ENCODE data around the gene BRD7.

The BRD7 gene

GRCh38 chr16:50372611-50373344, 4.0 kb upstream of the BRD7 start:
- no peaks in the 10 kb centered on the region for H3K27me3 ChIP-seq (ENCODE audit: control insufficient read depth, insufficient read depth, low read length, poor library complexity, severe bottlenecking)

GRCh38 chr16:50371936-50372595, 3.3 kb upstream of the BRD7 start:
- Histone ChIP-seq H3K4me3 (ENCODE audit: insufficient read depth, low read depth, low read length) (no peak overlapping the region), H3K27ac (ENCODE audit: insufficient read depth, low read depth, low read length, poor library complexity, severe bottlenecking) (no peak overlapping the region), H3K27me3 (ENCODE audit: control insufficient read depth, insufficient read depth, low read length, poor library complexity, severe bottlenecking) (no peaks in the 10 kb centered on the region), H3K4me1 (ENCODE audit: control insufficient read depth, insufficient read depth, low read length) (peaks cover 13% of the 10 kb centered on the region), H3K36me3 (ENCODE audit: control insufficient read depth, insufficient read depth, low read length) (no peaks in the 10 kb centered on the region), H3K9me3 (ENCODE audit: control insufficient read depth, low read length) (no peaks in the 10 kb centered on the region)
- WGBS, 2 experiments, result 70 to 71% methylated on average over 6 to 7 of the region's 7 CpGs

More at GRCh38 chr16:50372611-50373344, 4.0 kb upstream of the BRD7 start:
- WGBS, 2 experiments, result 89 to 91% methylated on average over 10 of the region's 10 CpGs
- H3K27ac ChIP-seq (ENCODE audit: insufficient read depth, low read depth, low read length, poor library complexity, severe bottlenecking), result no peak overlapping the region
- H3K36me3 ChIP-seq (ENCODE audit: control insufficient read depth, insufficient read depth, low read length), result no peaks in the 10 kb centered on the region
- peaks cover 6% of the 10 kb centered on the region for H3K4me1 ChIP-seq (ENCODE audit: control insufficient read depth, insufficient read depth, low read length)
- H3K9me3 ChIP-seq (ENCODE audit: control insufficient read depth, low read length), result no peaks in the 10 kb centered on the region
- H3K4me3 ChIP-seq (ENCODE audit: insufficient read depth, low read depth, low read length), result no peak overlapping the region

GRCh38 chr16:50371036-50371716, 2.4 kb upstream of the BRD7 start:
- H3K36me3 ChIP-seq (ENCODE audit: control insufficient read depth, insufficient read depth, low read length), result no peaks in the 10 kb centered on the region
- H3K4me1 ChIP-seq (ENCODE audit: control insufficient read depth, insufficient read depth, low read length), result peaks cover 14% of the 10 kb centered on the region
- WGBS, 2 experiments, result 86 to 94% methylated on average over 4 of the region's 4 CpGs
- no peak overlapping the region for H3K27ac ChIP-seq (ENCODE audit: insufficient read depth, low read depth, low read length, poor library complexity, severe bottlenecking)
- no peak overlapping the region for H3K4me3 ChIP-seq (ENCODE audit: insufficient read depth, low read depth, low read length)
- H3K27me3 ChIP-seq (ENCODE audit: control insufficient read depth, insufficient read depth, low read length, poor library complexity, severe bottlenecking), result no peaks in the 10 kb centered on the region
- no peaks in the 10 kb centered on the region for H3K9me3 ChIP-seq (ENCODE audit: control insufficient read depth, low read length)

GRCh38 chr16:50369133-50369804, 481 bp upstream of the BRD7 start:
- WGBS, 2 experiments, result 31 to 35% methylated on average over 6 to 7 of the region's 7 CpGs
- no peaks in the 10 kb centered on the region for H3K9me3 ChIP-seq (ENCODE audit: control insufficient read depth, low read length)
- H3K4me1 ChIP-seq (ENCODE audit: control insufficient read depth, insufficient read depth, low read length), result peaks cover 14% of the 10 kb centered on the region
- no peak overlapping the region for H3K27ac ChIP-seq (ENCODE audit: insufficient read depth, low read depth, low read length, poor library complexity, severe bottlenecking)
- H3K4me3 ChIP-seq (ENCODE audit: insufficient read depth, low read depth, low read length), result no peak overlapping the region
- H3K27me3 ChIP-seq (ENCODE audit: control insufficient read depth, insufficient read depth, low read length, poor library complexity, severe bottlenecking), result no peaks in the 10 kb centered on the region
- H3K36me3 ChIP-seq (ENCODE audit: control insufficient read depth, insufficient read depth, low read length), result peaks cover 8% of the 10 kb centered on the region

GRCh38 chr16:50367777-50368409, 895 bp downstream of the BRD7 start:
- H3K4me3 ChIP-seq (ENCODE audit: insufficient read depth, low read depth, low read length), result peak overlapping the region; percentile 91
- peaks cover 14% of the 10 kb centered on the region for H3K4me1 ChIP-seq (ENCODE audit: control insufficient read depth, insufficient read depth, low read length)

GRCh38 chr16:50365791-50366575, 2.8 kb downstream of the BRD7 start:
- H3K9me3 ChIP-seq (ENCODE audit: control insufficient read depth, low read length), result no peaks in the 10 kb centered on the region
- no peak overlapping the region for H3K27ac ChIP-seq (ENCODE audit: insufficient read depth, low read depth, low read length, poor library complexity, severe bottlenecking)
- H3K4me3 ChIP-seq (ENCODE audit: insufficient read depth, low read depth, low read length), result no peak overlapping the region
- no peaks in the 10 kb centered on the region for H3K27me3 ChIP-seq (ENCODE audit: control insufficient read depth, insufficient read depth, low read length, poor library complexity, severe bottlenecking)
- H3K4me1 ChIP-seq (ENCODE audit: control insufficient read depth, insufficient read depth, low read length), result peaks cover 14% of the 10 kb centered on the region
- peaks cover 26% of the 10 kb centered on the region for H3K36me3 ChIP-seq (ENCODE audit: control insufficient read depth, insufficient read depth, low read length)
- 88 to 90% methylated on average over 2 of the region's 2 CpGs for WGBS, 2 experiments

More at GRCh38 chr16:50367777-50368409, 895 bp downstream of the BRD7 start:
- no peaks in the 10 kb centered on the region for H3K27me3 ChIP-seq (ENCODE audit: control insufficient read depth, insufficient read depth, low read length, poor library complexity, severe bottlenecking)
- no peak overlapping the region for H3K27ac ChIP-seq (ENCODE audit: insufficient read depth, low read depth, low read length, poor library complexity, severe bottlenecking)
- H3K36me3 ChIP-seq (ENCODE audit: control insufficient read depth, insufficient read depth, low read length), result peaks cover 17% of the 10 kb centered on the region
- H3K9me3 ChIP-seq (ENCODE audit: control insufficient read depth, low read length), result no peaks in the 10 kb centered on the region
- WGBS, 2 experiments, result 11 to 13% methylated on average over 22 to 23 of the region's 23 CpGs

- no peaks in the 10 kb centered on the region for H3K27me3 ChIP-seq (ENCODE audit: control insufficient read depth, insufficient read depth, low read length, poor library complexity, severe bottlenecking)
- WGBS, 2 experiments, result 92 to 100% methylated on average over 2 to 8 of the region's 10 CpGs
- H3K4me1 ChIP-seq (ENCODE audit: control insufficient read depth, insufficient read depth, low read length), result peaks cover 14% of the 10 kb centered on the region
- H3K9me3 ChIP-seq (ENCODE audit: control insufficient read depth, low read length), result no peaks in the 10 kb centered on the region
- peaks cover 26% of the 10 kb centered on the region for H3K36me3 ChIP-seq (ENCODE audit: control insufficient read depth, insufficient read depth, low read length)
- H3K4me3 ChIP-seq (ENCODE audit: insufficient read depth, low read depth, low read length), result no peak overlapping the region
- H3K27ac ChIP-seq (ENCODE audit: insufficient read depth, low read depth, low read length, poor library complexity, severe bottlenecking), result no peak overlapping the region
Observed at GRCh38 chr16:50363656-50364055, 5.1 kb downstream of the BRD7 start.

GRCh38 chr16:50360779-50361178, 8.0 kb downstream of the BRD7 start:
- 94 to 98% methylated on average over 3 of the region's 3 CpGs for WGBS, 2 experiments
- Histone ChIP-seq H3K9me3 (ENCODE audit: control insufficient read depth, low read length) (no peaks in the 10 kb centered on the region), H3K4me3 (ENCODE audit: insufficient read depth, low read depth, low read length) (no peak overlapping the region), H3K36me3 (ENCODE audit: control insufficient read depth, insufficient read depth, low read length) (peaks cover 32% of the 10 kb centered on the region), H3K27ac (ENCODE audit: insufficient read depth, low read depth, low read length, poor library complexity, severe bottlenecking) (no peak overlapping the region), H3K4me1 (ENCODE audit: control insufficient read depth, insufficient read depth, low read length) (peaks cover 2% of the 10 kb centered on the region), H3K27me3 (ENCODE audit: control insufficient read depth, insufficient read depth, low read length, poor library complexity, severe bottlenecking) (no peaks in the 10 kb centered on the region)

GRCh38 chr16:50360033-50360778, 8.6 kb downstream of the BRD7 start:
- Histone ChIP-seq H3K4me3 (ENCODE audit: insufficient read depth, low read depth, low read length) (no peak overlapping the region), H3K27ac (ENCODE audit: insufficient read depth, low read depth, low read length, poor library complexity, severe bottlenecking) (no peak overlapping the region), H3K4me1 (ENCODE audit: control insufficient read depth, insufficient read depth, low read length) (no peaks in the 10 kb centered on the region), H3K36me3 (ENCODE audit: control insufficient read depth, insufficient read depth, low read length) (peaks cover 32% of the 10 kb centered on the region), H3K27me3 (ENCODE audit: control insufficient read depth, insufficient read depth, low read length, poor library complexity, severe bottlenecking) (no peaks in the 10 kb centered on the region), H3K9me3 (ENCODE audit: control insufficient read depth, low read length) (no peaks in the 10 kb centered on the region)
- 93 to 95% methylated on average over 6 of the region's 6 CpGs for WGBS, 2 experiments
